ENCODE results near the gene CDC42BPB. TPM values are rescaled to one million over a fixed set of nuclear protein-coding genes. Genes with fewer than 3 reads are reported as not detected.

Gene CDC42BPB
- total and polyA plus RNA-seq, 2 of the 13 experiments (the other 11 are each of a cell fraction or from before 2014, with no cell fraction given), result 19.7 to 32.3 TPM

DNA sequence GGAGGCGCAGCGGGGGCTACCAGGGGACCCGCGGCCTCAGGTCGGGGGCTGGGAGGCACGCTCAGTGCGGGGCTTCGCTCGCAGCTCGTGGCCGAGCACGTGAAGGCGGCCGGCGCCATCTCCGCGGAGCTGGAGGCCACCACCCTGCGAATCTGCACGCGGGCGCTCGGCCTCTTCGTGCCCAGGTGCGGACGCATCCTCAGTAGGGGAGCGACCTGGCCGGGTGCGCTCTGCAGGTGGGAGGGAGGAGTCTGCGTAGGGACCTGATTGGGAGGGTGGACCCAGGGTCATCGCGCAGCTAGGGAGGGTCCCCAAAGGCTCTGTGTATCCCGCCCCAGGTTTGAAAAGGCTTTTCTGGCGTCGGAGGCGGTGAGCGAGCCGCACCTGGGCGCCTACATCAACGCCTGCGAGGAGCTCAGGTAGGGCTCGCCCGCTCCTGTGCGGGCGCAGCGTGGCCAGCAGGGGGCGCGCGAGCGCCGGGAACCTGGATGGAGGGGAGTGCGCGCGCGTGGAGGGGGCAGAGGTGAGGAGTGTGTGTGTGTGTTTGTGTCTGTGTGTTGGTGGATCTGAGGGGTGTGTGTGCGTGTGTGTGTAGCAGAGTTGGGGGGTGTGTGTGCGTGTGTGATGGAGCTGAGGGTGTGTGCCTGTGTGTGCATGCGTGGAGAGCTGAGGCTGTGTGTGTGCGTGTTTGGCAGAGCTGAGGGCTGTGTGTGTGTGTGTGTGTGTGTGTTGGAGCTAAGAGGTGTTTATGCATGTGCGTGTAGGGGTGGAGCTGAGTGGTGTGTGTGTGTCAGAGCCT lies 47.5 kb upstream of the CDC42BPB start (continued):
- TF ChIP-seq, protein P1, sequence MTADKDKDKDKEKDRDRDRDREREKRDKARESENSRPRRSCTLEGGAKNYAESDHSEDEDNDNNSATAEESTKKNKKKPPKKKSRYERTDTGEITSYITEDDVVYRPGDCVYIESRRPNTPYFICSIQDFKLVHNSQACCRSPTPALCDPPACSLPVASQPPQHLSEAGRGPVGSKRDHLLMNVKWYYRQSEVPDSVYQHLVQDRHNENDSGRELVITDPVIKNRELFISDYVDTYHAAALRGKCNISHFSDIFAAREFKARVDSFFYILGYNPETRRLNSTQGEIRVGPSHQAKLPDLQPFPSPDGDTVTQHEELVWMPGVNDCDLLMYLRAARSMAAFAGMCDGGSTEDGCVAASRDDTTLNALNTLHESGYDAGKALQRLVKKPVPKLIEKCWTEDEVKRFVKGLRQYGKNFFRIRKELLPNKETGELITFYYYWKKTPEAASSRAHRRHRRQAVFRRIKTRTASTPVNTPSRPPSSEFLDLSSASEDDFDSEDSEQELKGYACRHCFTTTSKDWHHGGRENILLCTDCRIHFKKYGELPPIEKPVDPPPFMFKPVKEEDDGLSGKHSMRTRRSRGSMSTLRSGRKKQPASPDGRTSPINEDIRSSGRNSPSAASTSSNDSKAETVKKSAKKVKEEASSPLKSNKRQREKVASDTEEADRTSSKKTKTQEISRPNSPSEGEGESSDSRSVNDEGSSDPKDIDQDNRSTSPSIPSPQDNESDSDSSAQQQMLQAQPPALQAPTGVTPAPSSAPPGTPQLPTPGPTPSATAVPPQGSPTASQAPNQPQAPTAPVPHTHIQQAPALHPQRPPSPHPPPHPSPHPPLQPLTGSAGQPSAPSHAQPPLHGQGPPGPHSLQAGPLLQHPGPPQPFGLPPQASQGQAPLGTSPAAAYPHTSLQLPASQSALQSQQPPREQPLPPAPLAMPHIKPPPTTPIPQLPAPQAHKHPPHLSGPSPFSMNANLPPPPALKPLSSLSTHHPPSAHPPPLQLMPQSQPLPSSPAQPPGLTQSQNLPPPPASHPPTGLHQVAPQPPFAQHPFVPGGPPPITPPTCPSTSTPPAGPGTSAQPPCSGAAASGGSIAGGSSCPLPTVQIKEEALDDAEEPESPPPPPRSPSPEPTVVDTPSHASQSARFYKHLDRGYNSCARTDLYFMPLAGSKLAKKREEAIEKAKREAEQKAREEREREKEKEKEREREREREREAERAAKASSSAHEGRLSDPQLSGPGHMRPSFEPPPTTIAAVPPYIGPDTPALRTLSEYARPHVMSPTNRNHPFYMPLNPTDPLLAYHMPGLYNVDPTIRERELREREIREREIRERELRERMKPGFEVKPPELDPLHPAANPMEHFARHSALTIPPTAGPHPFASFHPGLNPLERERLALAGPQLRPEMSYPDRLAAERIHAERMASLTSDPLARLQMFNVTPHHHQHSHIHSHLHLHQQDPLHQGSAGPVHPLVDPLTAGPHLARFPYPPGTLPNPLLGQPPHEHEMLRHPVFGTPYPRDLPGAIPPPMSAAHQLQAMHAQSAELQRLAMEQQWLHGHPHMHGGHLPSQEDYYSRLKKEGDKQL (CRISPR knock-in tag; IDR thresholded peaks at IDR 0.05; ENCODE audit: low read depth), result no peak
- TF ChIP-seq, protein P2, sequence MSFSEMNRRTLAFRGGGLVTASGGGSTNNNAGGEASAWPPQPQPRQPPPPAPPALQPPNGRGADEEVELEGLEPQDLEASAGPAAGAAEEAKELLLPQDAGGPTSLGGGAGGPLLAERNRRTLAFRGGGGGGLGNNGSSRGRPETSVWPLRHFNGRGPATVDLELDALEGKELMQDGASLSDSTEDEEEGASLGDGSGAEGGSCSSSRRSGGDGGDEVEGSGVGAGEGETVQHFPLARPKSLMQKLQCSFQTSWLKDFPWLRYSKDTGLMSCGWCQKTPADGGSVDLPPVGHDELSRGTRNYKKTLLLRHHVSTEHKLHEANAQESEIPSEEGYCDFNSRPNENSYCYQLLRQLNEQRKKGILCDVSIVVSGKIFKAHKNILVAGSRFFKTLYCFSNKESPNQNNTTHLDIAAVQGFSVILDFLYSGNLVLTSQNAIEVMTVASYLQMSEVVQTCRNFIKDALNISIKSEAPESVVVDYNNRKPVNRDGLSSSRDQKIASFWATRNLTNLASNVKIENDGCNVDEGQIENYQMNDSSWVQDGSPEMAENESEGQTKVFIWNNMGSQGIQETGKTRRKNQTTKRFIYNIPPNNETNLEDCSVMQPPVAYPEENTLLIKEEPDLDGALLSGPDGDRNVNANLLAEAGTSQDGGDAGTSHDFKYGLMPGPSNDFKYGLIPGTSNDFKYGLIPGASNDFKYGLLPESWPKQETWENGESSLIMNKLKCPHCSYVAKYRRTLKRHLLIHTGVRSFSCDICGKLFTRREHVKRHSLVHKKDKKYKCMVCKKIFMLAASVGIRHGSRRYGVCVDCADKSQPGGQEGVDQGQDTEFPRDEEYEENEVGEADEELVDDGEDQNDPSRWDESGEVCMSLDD (CRISPR knock-in tag; IDR thresholded peaks at IDR 0.05; ENCODE audit: borderline replicate concordance), result no peak
- TF ChIP-seq, protein P3, sequence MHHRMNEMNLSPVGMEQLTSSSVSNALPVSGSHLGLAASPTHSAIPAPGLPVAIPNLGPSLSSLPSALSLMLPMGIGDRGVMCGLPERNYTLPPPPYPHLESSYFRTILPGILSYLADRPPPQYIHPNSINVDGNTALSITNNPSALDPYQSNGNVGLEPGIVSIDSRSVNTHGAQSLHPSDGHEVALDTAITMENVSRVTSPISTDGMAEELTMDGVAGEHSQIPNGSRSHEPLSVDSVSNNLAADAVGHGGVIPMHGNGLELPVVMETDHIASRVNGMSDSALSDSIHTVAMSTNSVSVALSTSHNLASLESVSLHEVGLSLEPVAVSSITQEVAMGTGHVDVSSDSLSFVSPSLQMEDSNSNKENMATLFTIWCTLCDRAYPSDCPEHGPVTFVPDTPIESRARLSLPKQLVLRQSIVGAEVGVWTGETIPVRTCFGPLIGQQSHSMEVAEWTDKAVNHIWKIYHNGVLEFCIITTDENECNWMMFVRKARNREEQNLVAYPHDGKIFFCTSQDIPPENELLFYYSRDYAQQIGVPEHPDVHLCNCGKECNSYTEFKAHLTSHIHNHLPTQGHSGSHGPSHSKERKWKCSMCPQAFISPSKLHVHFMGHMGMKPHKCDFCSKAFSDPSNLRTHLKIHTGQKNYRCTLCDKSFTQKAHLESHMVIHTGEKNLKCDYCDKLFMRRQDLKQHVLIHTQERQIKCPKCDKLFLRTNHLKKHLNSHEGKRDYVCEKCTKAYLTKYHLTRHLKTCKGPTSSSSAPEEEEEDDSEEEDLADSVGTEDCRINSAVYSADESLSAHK (CRISPR knock-in tag; IDR thresholded peaks at IDR 0.05; ENCODE audit: borderline replicate concordance), result no peak
- TF ChIP-seq HDAC6 (IDR thresholded peaks at IDR 0.05; ENCODE audit: low read depth, low read length) (no peak), ZNF207 (IDR thresholded peaks at IDR 0.05; ENCODE audit: borderline replicate concordance) (no peak), HNF4G (IDR thresholded peaks at IDR 0.05; ENCODE audit: borderline replicate concordance, low read depth, low read length) (no peak), HNF4G (CRISPR knock-in tag; IDR thresholded peaks at IDR 0.05; ENCODE audit: borderline replicate concordance, low read depth) (no peak), MXD4 (CRISPR knock-in tag; IDR thresholded peaks at IDR 0.05) (no peak; the same call in 1 of the 2 replicates), RNF2 (conservative IDR thresholded peaks at IDR 0.05; ENCODE audit: low read depth) (no peak), KDM6A (CRISPR knock-in tag; IDR thresholded peaks at IDR 0.05; ENCODE audit: low read depth) (no peak), MIXL1 (CRISPR knock-in tag; IDR thresholded peaks at IDR 0.05) (no peak; the same call in 1 of the 2 replicates), POLR2AphosphoS2 (IDR thresholded peaks at IDR 0.05; ENCODE audit: low read depth, low read length) (no peak), ZNF569 (CRISPR knock-in tag; IDR thresholded peaks at IDR 0.05; ENCODE audit: borderline replicate concordance) (no peak), ZNF558 (CRISPR knock-in tag; IDR thresholded peaks at IDR 0.05; ENCODE audit: borderline replicate concordance) (no peak), GABPA (IDR thresholded peaks at IDR 0.05; ENCODE audit: low read depth, low read length) (no peak), GABPA (CRISPR knock-in tag; IDR thresholded peaks at IDR 0.05; ENCODE audit: low read depth) (no peak), FOXA3 (CRISPR knock-in tag; IDR thresholded peaks at IDR 0.05) (no peak)
- TF ChIP-seq, protein P4, sequence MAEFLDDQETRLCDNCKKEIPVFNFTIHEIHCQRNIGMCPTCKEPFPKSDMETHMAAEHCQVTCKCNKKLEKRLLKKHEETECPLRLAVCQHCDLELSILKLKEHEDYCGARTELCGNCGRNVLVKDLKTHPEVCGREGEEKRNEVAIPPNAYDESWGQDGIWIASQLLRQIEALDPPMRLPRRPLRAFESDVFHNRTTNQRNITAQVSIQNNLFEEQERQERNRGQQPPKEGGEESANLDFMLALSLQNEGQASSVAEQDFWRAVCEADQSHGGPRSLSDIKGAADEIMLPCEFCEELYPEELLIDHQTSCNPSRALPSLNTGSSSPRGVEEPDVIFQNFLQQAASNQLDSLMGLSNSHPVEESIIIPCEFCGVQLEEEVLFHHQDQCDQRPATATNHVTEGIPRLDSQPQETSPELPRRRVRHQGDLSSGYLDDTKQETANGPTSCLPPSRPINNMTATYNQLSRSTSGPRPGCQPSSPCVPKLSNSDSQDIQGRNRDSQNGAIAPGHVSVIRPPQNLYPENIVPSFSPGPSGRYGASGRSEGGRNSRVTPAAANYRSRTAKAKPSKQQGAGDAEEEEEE (CRISPR knock-in tag; IDR thresholded peaks at IDR 0.05; ENCODE audit: borderline replicate concordance), result no peak
